Measurements from ENCODE around the gene APOL5.
"Not testable (repeated sequence)": the region's sequence is repeated elsewhere in the genome, so short reads cannot be mapped to it uniquely, and the experiment has no call there.

APOL5 gene

DNA sequence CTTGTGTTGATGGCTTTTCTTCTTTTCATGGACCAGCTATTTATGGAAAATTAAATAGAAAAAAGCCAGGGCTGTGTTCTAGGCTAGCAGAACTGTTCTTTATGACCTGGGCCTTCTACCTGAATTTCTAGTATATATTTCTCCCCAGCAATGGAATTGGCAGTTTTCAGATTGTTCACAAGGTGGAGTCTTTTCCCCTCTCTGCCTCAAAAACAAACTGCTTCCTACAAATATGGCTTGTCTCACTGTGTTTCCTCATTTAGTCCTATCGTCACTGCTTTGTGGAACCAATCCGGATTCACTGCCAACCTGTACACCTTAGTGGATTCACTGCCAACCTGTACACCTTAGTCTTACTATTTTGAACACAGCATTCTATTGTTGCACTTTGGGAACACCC is 5.0 kb upstream of the APOL5 start:
- DNase-seq: no peak

DNA sequence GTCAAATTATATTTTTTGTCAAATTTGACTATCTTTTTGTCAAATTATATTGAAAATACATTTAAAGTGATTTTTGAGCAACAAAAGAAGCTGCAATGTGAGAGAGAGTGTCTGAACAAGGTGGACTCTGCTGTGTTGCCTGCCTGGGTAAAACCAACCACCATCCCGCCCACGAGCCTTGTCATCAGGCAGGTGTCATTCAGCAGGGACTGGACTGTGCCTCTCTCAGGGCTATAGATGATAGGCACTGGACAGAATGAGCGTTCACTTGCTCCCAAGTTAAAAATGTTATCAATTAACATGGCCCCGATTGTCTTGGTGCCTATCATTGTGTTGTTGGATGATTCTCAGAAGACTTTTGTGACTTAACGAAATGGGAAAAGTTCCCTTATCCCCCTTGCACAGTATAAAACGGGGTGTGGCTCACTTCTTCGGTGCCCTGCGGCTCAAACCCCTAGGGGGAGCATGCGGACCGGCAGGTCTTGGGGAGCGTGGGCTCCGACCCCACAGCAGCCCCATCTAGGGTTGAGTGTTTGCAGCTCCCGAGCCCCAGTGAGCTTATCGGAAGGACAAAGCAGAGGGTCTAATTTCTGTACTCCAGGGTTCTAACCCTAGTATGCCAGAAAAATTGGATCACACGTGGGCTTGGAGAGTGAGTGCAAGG is 1.7 kb downstream of the APOL5 start:
- DNase-seq: no peak

DNA sequence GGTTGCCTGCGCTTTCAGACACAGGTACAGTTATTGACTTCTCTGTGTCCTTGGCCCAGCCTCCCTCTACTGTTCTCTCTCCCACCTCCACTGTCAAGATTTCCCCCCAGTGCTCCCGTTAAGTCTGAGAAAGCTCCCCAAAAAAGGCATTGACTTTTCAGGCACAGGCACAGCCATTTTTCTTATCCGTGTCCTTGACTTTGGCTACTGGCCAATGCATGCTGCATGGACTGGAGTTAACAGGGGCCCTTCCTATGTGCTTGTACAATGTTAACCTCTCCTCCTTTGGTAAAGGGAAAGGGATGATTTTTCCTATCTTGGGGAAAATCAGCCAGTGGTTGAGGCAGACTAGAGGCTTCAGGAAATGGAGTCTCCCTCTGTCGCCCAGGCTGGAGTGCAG is 4.3 kb downstream of the APOL5 start:
- DNase-seq: no peak

DNA sequence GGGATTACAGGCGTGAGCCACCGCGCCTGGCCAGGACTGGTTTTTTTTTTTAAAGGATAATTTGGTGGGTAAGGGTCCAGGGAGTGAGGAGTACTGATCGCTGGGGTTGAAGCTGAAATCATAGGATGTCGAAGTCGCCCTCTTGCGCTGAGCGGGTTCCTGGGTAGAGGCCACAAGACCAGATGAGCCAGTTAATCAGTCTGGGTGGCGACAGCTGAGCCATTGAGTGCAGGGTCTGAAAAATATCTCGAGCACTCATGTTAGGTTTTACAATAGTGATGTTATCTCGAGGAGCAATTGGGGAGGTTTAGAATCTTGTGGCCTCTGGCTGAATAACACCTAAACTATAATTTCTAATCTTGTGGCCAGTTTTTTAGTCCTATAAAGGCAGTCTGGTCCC is 7.8 kb downstream of the APOL5 start:
- no peak for DNase-seq

- no peak for DNase-seq
Observed at GRCh38 chr22:35726398-35726797, 8.7 kb downstream of the APOL5 start.

DNA sequence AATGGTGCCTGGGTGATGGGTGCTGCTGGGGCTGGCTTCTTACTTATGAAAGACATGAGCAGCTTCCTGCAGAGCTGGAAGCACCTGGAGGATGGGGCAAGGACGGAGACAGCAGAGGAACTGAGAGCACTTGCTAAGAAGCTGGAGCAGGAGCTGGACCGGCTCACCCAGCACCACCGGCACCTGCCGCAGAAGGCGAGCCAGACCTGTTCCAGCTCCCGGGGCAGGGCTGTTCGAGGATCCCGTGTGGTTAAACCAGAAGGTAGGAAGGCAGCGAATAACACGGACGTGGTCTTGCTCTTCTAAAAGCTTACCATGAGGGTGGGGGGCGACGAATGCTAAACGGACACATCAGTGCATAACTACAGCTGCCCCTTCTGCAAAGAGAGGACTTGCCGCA is 9.3 kb downstream of the APOL5 start:
- DNase-seq: no peak

DNA sequence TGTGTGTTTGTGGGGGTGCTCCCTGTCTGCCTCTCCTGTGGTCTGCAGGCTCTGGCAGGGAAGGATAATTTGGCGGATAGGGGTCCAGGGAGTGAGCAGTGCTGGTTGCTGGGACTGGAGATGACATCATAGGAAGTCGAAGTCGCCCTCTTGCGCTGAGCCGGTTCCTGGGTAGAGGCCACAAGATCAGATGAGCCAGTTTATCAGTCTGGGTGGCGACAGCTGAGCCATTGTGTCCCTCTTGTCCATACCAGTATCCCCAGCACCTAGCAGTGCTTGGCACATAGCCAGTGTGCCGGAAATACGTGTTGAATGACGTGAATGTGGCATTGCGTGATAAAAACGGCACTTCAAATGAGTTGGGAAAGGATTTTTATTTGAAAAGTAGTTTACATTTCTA is 9.8 kb downstream of the APOL5 start:
- DNase-seq: no peak

- DNase-seq: peak; percentile 53
Observed at GRCh38 chr22:35728639-35729308, 11.1 kb downstream of the APOL5 start.

DNA sequence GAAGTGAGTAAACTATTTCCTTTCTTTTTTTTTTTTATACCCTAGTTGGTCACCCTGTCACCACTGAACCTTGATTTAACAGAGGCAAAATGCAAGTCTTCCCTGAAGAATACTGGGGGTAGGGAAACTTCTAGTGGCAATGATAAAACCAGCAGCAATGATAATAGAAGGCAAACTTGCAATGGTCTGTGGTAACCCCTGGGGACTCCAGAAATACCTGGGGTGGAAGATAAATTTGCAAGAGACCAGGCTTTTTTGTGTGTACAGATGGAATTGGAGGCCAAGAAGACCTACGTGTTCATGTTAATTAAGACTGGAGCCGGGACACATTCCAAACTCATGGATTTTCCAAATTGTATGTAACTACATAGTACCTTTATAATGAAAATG is 11.6 kb downstream of the APOL5 start:
- DNase-seq: no peak

- no peak for DNase-seq
Observed at GRCh38 chr22:35731321-35731720, 13.6 kb downstream of the APOL5 start.

DNA sequence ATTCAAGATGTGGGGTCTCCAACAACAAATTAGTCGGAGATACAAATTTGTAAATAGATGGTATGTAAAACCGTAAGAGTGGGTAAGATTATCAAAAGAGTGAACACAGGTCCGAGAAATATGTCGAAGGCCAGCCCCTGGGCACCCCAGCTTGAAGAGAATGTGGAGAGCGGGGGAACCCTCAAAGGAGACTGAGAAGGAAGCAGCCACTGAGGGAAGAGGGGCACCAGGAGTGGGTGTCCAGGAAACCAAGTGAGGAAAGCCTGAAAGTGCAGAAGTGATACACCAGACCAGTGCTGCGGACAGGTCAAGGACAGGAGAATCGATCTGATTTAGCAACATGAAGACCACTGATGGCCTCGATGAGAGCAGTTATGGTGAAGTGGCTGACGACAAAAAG is 14.4 kb downstream of the APOL5 start:
- DNase-seq: no peak

DNA sequence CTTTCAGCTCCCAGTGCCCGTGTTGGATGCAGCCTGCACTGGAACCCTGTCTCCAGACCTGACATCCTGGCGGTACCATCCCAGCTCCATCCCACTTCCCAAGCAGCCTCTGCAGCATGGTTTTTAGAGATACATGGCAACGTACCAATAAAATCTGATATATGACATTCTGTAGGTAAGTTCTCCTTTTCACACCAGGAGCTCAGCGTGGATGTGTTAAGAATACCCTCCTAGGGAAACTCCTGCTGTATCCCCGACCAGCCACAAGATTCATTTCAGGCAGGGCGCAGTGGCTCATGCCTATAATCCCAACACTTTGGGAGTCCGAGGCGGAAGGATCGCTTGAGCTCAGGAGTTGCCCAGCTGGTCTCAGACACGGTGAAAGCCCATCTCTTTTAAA is 15.4 kb downstream of the APOL5 start:
- DNase-seq: no peak

DNA sequence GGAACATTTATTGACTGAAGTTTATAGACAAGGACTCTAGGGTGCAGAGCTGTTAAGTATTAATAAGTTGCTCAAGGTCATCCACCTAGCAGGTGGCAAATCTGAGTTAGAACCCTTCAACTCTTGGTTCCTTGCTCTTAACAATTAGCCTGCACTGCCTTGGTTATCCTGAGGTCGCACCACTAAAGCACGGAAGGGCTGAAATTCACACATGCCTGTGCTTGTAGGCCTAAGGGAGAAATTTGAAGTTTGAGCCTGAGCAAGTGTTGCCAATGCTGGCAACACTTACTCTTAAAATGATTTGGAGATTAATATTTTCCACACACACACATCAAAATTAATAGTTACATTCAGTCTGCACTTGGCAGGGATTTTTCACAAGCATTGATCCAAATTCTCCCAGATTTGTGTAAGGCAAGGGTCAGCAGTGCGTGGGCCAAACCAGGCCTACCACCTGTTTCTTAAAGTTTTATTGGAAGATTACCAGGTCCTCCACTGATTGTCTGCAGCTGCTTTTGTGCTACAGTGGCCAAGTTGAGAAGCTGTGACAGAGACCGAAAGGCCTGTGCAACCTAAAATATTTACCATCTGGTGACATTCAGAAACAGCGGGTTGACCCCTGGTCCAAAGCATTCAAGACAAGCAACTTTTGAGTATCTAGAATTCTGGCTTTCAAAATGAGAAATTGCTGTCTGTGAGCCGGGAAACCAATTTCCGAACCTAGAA is 16.3 kb downstream of the APOL5 start:
- DNase-seq: no peak

DNA sequence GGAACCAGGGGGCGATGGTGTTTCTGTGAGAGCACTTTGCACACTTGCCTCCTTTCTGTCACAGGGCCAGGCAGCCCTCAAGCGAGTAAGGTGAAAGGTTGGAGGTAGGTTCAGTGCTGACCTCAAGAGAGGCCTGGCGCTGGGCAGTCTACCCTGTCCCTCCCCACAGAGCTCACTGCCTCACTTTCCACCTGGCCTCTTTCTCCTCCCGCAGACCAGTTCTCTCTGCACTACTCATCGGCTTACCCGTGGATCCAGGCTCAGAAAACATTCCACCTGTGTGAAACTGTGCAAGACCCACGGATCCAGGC is 16.8 kb downstream of the APOL5 start:
- DNase-seq: no peak

GRCh38 chr22:35735542-35735941 is 17.9 kb downstream of the APOL5 start:
- DNase-seq: no peak

DNA sequence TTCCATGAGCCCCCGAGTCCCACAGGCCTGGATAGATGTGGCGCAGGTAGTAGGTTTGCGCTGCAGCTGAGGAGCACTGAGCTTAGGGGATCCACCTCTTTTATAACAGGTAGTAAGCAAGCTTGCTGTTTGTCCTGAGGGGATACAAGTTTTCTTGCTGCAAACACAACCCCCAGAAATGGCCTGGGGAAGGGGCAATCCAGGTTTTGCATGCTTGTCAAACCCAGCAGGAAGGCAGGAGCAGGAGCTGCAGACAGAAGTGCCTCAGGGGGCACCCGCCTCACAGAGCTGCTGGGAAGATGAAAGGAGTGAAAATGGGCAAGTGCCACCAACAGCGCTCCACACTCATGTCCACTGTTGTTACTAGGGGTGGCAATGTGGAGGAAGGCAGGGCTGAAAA is 18.5 kb downstream of the APOL5 start:
- no peak for DNase-seq

- DNase-seq: no peak
Observed at GRCh38 chr22:35736701-35737100, 19.0 kb downstream of the APOL5 start.

DNA sequence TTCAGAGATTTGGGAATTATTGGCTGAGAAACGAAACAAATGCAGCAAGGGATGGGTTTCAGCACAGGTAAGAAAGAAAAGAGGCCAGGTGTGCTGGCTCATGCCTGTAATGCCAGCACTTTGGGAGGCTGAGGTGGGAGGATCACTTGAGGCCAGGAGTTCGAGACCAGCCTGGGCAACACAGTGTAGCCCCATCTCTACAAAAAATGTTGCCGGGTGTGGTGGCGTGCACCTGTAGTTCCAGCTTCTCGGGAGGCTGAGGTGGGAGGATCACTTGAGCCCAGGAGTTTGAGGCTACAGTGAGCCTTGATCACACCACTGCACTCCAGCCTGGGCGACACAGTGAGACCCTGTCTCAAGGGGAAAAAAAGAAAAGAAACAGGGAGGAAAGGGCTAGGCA is 20.2 kb downstream of the APOL5 start:
- not testable (repeated sequence) for DNase-seq

- no peak for DNase-seq
Observed at GRCh38 chr22:35739076-35739930, 21.6 kb downstream of the APOL5 start.

DNA sequence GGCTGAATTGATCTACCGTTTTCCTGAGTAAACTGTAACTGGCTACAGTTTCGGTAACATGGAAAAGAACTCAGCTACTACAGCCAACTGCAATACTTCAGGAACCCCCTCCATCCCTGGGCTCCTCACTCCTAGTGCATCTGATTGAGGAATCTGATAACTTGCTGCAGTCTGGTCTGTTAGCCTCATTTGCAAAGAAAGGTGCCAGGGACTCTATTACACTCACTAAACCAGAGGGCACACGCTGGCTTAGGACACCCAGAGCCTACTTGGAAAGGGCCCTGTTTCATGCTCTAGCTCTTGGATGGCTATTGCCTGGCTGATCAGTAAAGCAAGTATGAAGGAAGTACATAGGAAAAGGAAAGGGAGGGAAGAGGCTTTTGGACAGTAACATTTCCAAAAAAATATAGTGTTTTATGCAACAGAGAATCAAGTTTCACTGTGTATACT is 22.3 kb downstream of the APOL5 start:
- no peak for DNase-seq

DNA sequence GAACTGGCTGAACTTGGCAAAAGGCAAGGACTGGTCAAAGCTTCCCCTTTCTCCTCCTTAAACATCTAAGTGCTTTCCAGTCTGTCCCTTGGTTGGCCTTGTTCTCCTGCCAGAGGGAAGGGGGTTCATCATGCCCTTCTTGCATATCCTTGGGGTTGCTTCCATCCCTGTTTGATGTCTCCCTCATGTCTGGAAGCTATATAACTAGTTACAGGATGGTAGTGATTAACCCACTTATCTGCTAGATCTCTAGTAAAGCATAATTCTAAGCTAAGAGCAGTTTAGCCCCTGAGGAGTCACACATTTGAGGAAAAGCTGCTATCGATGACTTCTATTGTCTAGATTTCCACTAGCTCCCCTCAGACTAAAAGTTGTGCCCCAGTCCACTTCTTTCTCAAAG is 22.9 kb downstream of the APOL5 start:
- no peak for DNase-seq

DNA sequence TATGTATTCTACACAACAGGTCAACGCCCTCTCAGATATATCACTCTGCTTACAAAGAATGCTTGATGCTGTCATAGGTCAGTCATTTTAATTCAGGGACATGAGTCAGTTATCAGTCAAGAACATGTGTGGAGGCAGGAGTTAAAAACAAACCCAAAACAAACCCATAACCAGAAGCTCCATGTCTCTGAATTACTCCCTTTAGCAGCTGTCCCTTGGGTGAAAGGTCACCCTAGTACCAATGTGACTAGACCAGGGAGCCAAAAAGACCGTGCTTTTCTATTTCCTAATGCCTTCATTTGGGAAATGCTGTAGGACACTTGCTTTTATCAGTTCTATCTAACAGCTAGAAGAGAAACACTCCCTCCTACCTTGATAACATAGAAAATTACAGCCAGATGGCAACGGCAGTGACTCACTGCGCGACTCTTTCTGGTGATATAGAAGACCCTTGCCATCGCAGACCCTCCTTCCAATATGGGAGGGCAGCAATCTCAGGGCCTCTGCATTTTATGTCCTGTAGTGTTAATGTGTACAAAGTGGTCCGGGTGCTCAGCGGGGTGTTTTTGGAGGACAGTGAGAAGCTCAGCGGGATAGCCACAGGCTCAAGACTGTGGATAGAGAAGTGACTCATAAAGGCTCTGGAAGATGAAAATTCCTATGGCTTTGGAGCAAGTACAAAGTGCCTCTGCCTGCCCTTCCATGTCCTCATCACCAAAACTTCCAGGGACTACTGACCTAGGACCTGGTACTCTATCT is 24.8 kb downstream of the APOL5 start:
- no peak for DNase-seq
